Stimulated activated CD8-positive, alpha-beta memory T cell treated with anti-CD3 and anti-CD28 coated beads, Interleukin-4, amount 100 ng/mL, for 24 hours (primary cell): ENCODE measurements around the gene MTCH1.

Experiments
- DNase-seq: peaks from one replicate; pipeline ENCODE4 v3.0.0-alpha.2; 2020; ENCODE audit warnings: low read depth

MTCH1 gene

DNA sequence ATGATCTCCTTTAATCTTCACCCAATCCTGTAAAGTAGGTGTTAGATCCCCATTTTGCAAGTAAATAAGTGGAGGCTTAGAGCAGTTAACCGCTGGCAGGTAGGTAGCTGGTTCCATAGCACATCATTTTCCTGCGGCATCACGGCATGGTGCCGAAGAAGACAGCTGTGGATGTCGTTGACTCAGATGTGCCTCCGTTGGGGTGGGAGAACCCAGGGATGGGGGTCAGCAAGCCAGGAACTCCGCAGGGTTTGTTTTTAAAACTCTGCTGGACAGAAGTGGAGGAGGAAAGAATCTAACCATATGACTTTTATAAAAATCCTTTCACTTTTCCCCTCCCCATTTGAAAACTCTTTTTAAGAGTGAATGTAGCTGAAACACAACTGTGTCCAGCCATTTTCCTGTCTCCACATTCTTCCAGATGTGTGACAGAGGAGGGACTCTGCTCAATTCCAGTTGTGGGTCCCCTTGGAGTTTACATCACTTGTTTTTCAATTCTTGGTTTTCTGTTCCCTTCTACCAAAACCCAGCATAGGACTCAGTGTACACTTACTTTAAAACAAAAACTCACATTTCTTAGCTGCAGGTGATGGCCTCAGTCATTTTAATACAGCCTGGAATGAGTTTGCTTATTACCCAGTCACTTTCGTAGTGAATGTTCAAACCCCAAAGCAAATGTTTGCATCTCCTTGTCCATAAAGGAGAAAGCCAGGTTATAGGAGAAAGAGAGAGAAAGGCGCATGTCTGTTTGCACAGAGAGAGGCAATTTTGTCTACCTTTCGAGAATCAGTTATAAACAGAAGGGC is 59.1 kb downstream of the MTCH1 start:
- DNase-seq: no peak

DNA sequence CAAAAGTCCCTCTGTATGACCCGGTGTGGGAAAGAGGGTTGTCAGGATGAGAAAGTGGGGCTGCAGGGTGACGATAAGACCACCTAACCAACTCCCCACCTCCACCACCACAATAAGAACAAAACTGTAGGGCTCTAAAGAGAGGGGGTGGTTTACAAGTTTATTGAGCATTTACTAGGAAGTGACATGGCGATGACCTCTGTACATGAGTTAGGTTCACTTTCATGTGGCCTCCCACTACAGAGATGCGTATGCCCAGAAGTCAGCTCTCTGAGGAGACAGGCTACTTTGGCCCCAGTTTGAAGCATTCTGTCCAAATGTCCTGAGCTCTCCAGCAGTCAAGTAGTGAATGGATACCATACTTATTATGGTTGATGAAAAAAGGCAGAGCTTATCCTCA is 60.2 kb downstream of the MTCH1 start:
- DNase-seq: no peak

DNA sequence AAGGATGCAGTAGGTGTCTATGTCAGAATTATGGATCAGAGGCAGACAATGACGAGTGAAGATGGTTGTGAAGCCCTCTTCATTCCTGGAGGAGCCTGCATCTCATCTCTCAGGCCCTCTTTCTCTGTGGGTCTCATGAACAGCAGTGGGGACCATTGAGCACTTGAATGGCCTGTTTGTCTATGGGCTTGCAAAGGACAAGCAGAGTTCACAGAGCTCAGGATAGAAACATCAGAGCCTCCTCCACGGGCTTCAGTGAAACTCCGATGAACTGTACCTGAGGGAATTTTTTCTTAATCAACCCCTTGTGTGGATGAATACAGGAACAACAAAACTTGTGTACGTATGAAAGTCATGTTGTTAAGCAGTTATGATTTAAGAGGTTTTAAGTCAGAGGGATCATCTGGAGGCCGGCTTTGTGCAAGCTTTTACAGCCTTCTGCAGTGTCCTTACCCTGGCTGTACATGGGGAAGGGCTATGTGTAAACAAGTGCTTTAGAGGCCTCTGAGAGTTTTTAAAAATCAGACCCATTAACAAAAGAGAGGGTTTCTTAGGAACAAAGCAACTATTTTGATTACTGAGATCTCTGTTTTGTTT is 61.1 kb downstream of the MTCH1 start:
- no peak for DNase-seq

DNA sequence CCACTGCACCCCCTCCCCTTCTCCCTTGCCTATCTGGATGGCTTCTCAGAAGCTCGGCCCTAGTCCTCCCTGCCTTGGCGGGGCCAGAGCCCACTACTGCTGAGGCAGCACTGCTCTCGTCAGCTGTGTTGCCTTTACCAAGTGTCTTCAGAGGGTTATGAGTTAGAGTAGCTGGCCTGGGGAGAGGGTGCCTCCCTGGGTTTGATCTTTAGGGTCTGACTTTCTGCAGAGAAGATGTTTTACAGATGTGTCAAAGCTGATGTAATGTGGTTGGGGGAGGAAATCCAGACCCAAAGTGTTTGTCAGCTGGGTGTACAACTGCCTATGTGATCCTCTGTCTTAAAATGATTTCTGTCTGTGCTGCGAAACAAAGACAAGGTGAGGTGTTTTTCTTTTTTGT is 61.9 kb downstream of the MTCH1 start:
- DNase-seq: no peak

DNA sequence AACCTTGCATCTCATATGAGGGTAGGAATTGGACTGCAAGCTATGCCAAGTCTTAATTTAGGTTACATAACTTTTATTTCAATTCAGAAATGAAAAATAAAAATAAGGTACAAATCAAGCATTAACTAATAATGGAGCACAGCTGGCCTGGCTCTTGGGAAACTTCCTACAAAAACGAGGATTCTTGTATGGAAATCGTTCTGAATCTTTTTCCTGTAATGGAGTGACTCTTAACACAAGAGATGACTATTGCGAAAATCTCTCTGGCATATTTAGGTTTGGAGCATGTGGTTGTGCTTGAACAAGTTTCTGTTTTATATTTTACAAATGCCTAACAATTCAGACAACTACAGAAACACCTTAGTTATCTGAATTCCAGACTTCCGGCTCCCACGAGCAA is 65.5 kb downstream of the MTCH1 start:
- DNase-seq: no peak

DNA sequence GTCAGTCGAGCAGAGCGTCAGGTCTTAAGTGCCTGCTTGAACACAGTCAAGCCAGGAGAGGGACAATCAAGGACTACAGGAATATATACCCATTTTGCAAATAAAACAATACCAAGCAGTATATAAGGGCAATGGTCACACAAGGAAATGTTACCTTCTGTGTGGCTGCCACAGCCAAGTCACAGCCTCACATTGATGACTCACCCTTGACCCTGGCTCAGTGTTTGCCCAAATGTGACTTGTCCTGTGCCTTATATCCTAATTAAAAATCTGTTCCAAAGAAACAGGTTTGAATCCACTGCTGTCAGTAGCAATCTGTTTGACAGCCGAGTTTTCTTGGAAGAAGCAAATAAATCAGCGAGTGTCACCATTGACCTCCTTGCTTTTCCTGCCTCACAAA is 65.9 kb downstream of the MTCH1 start:
- no peak for DNase-seq
